ENCODE measurements around the gene SYNDIG1.
A peak's percentile ranks its signal among the peaks of the same experiment; 100 is the strongest.

Gene SYNDIG1

GRCh38 chr20:24448170-24448569 lies 21.3 kb upstream of the SYNDIG1 start:
- no peak for DNase-seq

- no peak for DNase-seq
Measured at GRCh38 chr20:24449026-24449720, 20.3 kb upstream of the SYNDIG1 start.

- DNase-seq, result no peak
Measured at GRCh38 chr20:24450177-24450576, 19.3 kb upstream of the SYNDIG1 start.

- no peak for DNase-seq
Measured at GRCh38 chr20:24450624-24451376, 18.6 kb upstream of the SYNDIG1 start.

GRCh38 chr20:24451428-24451827 lies 18.0 kb upstream of the SYNDIG1 start:
- no peak for DNase-seq

GRCh38 chr20:24452016-24452415 lies 17.4 kb upstream of the SYNDIG1 start:
- no peak for DNase-seq

DNA sequence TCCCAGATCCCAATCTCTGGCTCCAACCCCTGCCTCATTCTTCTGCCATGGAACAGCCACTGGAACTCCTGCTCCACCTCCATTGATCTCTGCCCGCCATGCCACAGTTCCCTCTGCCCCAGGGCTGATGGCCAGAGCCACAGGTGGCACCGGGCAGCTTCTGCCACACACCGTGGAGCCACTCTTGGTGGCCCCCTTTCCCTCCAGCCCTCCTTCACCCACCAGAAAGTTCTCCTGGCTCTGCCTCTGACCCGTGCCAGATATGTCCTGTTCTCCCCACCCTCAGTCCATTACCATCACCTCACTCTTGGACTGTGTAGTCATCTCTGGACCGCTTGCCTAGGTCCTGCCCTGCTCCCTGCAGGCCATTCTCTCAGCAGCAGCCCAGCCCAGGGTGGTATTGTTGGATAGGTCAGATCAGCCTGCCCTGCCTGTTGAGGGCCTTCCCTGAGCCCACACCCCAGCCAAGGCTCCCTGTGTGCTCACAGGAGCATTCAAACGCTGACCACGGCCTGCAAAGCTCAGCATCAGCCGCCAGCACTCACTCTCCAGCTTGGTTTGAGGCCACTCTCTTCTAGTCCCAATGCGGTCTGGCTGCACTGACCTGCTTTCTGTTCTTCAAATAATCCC lies 16.8 kb upstream of the SYNDIG1 start:
- DNase-seq, result no peak

- no peak for DNase-seq
Measured at GRCh38 chr20:24453869-24454268, 15.6 kb upstream of the SYNDIG1 start.

DNA sequence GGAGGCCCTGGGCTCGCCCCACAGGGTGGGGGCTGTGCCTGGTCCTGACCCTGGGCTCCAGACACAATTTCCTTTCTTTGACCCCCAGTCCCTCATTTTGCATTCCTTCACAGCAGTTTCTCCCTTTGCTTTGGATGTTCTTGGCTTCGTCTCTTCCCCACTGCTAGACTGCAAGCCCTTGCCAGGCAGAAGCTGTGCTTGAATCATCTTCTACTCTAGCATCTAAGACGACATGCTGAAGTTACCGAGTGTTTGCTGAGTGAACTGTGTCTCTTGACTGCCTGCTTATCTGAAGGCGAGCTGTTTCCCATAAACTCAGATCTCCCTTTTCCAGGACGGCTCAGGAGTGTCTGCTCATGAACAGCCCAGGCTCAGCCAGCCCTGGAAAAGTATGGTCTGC lies 14.3 kb upstream of the SYNDIG1 start:
- DNase-seq, result no peak

DNA sequence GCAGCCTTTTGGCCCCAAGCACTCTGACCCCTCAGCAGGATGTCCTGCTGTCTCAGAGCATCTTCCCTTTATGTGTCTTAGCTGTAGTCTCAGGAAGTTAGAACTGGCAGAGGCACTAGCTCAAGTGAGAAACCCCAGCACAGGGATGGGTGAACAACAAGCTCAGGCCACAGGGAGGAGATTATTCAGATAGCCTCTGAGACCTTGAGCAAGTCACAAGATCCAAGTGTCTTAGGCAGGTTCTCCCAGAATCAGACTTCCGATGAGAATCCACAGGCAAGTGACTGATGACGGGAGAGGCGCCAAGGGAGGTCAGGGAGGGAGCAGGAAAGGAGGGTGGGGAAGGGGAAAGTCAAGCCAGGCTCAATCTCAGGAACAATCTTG lies 13.0 kb upstream of the SYNDIG1 start:
- no peak for DNase-seq

DNA sequence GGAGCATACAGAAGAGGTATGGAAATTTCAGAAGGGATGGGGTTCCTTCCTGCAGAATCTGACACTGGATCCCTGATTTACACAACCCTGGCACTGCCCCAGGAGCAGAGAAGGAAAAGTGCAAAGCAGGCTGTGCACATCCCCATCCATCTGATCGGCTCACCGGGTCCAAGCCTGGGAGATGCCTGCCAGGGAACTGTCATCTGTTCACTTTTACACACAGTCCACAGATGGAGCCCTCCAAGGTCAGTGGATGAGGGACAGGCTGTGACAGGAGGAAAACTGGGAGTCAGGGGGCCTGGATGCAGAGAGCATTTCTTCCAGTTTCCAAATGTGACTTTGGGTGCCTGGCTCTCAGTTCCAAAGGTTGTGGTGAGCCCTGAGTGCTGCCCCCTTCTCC lies 11.0 kb upstream of the SYNDIG1 start:
- no peak for DNase-seq

DNA sequence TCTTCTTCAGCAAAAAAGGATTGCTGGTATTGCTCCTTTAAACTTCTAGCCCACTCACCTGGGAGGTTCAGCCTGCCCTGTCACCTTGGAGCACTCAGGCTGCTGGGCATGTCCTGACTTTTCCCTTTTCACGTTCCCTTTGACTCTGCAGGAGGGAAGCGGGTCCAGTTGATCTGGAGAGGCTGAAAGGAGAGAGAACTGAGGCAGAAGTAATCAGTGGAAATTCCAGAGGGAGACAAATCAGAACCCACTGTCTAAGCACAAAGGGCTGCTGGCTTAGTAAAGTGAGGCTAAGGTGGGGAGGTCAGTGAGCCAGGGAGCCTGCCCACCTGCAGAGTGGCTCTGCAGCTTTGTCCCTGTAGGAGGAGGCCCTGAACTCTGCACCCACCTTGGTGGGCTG lies 9.7 kb upstream of the SYNDIG1 start:
- DNase-seq, result no peak

DNA sequence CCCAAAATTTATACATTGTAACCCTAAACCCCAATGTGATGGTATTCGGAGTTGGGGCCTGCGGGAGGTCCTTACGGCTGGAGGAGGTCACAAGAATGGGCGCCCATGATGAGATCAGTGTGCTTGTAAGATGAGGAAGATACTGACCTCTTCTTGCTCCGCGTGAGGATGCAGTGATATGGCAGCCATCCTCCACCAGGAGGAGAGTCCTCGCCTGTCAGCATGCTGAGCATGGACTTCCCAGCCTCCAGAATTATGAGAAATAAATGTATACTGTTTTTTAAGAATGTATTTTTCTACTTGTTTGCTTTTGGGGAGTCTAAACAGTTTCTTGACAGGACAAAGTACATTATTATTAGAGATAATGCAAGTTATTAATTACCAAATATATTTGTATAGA lies 8.7 kb upstream of the SYNDIG1 start:
- DNase-seq, result no peak

DNA sequence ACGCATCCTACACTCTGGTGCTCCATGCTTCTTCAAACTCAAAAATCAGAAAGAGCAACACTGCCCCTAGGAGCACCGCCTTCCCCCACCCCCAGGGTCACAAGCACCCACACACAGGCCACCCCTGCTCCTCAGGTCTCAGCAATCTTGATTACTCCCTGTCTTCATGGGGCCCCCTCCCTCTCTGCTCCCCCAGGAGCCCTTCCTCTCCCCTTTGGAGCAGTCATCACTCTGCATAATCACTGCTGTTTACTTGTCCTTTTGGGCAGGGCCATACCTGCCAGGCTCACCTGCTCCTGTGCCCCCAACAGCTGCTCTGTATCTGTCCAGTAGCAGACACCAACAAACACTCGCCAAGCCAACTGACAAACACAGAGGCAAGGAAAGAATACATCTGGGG lies 7.6 kb upstream of the SYNDIG1 start:
- DNase-seq, result no peak

- no peak for DNase-seq
Measured at GRCh38 chr20:24462460-24463010, 6.9 kb upstream of the SYNDIG1 start.

GRCh38 chr20:24465159-24465558 lies 4.3 kb upstream of the SYNDIG1 start:
- DNase-seq, result no peak

DNA sequence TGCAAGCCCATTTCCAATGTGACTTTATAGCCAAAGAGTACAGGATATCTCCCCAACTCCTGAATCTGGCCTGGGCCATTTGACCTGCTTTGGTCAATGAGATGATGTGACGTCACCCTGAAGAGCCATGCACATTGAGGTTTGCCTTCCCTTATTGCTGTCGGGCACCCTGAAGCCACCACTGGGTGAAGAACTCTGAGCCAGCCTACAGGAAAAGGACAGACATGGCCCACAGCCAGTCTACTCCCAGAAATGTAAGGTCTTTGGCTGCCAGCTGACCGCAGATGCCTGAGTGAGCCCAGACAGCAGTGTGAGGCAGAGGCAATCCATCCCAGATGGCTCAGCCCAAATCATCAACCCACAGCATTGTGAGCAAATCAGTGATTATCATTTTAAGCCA lies 3.7 kb upstream of the SYNDIG1 start:
- peak; percentile 75 for DNase-seq

GRCh38 chr20:24468401-24469115 lies 871 bp upstream of the SYNDIG1 start:
- DNase-seq, result no peak

- no peak for DNase-seq
Measured at GRCh38 chr20:24469894-24470745, 691 bp downstream of the SYNDIG1 start.

DNA sequence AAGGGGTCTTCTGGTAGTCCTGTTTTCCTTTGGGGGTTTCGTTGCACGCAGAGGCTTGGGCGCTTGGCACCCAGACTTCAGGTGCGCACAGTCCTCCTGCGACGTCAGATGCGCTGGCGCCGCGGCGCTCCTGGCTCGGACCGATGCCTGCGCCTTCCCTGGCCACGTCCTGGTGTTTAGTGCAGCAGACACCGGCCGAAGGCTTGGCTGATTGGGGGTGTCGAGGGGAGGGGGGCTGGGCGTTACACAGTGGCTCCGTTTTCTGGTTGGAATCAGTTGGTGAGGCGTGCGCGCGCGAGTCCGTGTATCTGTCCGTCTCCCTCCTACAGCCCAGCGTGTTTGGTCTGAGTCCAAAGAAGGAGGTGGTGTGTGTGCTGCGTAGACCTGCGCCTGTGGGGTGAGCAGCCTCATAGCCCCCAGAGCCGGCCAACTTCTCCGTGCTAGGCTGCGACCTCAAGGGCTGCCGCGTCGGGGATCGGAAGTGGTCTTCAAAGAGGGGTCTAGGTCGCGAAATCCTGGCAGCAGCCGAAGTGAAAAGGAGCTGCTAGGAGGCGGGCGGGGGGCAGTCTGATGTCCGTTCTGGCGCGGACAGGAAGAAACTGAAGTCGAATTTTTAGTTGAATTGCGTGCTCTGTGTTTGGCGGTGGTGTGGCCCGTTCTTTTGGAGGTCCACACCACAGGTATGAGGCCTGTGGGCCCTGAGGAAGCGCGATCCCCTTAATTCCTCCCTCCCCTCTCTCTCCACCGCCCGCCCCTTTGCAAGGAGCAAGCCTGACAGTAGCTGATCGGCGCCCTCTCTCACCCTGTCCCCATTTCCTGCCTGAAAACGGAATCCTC lies 1.5 kb downstream of the SYNDIG1 start:
- no peak for DNase-seq

GRCh38 chr20:24472426-24472825 lies 3.0 kb downstream of the SYNDIG1 start:
- DNase-seq, result no peak
